Measurements from ENCODE around the gene VPS41.

DNA sequence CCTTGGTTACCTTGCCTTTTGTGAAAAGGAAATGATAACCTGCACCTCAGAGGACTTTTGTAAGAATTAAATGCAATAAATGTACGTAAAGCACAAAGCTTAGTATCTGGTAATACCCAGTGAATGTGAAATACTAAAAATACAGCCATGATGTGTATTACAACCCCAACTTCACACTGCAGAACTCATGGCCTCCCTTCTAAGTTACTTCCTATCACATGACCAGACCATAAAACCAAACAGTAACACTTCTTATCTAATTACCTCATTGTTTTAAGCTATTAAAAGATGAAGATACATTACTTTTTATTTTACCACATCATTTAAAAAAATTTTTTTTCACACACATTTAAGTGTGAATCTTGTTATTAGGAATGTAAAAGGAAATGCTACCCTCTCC lies 29.0 kb downstream of the VPS41 start:
- no peak for TF ChIP-seq POLR2A (IDR thresholded peaks at IDR 0.05; ENCODE audit: low read depth, low read length)
- no peak for TF ChIP-seq POLR2AphosphoS5 (IDR thresholded peaks at IDR 0.05; ENCODE audit: low read depth, low read length)
- TF ChIP-seq TAF1 (IDR thresholded peaks at IDR 0.05; ENCODE audit: low read depth, low read length), result no peak
- TF ChIP-seq POU2F2 (IDR thresholded peaks at IDR 0.05; ENCODE audit: low read depth, low read length), result no peak
- TF ChIP-seq PAX5 (IDR thresholded peaks at IDR 0.05; ENCODE audit: insufficient read depth, low read length, severe bottlenecking), result no peak

All from GM12891 (cell line).